ENCODE measurements around the gene LIPA. TPM values are rescaled to one million over a fixed set of nuclear protein-coding genes. Genes with fewer than 3 reads are reported as not detected.

LIPA gene
- polyA plus RNA-seq, 1 experiment, result 51.6 TPM

GRCh38 chr10:89226891-89227290, 24.7 kb downstream of the LIPA start:
- Histone ChIP-seq H3K9me3 (ENCODE audit: control insufficient read depth, insufficient read depth, low read length) (no peaks in the 10 kb centered on the region), H3K27me3 (ENCODE audit: control insufficient read depth, insufficient read depth, low read length) (no peaks in the 10 kb centered on the region), H3K4me3 (ENCODE audit: low read depth, low read length) (no peak overlapping the region), H3K27ac (ENCODE audit: low read depth, low read length) (no peak overlapping the region)
- POLR2A ChIA-PET, result no interaction called here
- TF ChIP-seq, protein P1, sequence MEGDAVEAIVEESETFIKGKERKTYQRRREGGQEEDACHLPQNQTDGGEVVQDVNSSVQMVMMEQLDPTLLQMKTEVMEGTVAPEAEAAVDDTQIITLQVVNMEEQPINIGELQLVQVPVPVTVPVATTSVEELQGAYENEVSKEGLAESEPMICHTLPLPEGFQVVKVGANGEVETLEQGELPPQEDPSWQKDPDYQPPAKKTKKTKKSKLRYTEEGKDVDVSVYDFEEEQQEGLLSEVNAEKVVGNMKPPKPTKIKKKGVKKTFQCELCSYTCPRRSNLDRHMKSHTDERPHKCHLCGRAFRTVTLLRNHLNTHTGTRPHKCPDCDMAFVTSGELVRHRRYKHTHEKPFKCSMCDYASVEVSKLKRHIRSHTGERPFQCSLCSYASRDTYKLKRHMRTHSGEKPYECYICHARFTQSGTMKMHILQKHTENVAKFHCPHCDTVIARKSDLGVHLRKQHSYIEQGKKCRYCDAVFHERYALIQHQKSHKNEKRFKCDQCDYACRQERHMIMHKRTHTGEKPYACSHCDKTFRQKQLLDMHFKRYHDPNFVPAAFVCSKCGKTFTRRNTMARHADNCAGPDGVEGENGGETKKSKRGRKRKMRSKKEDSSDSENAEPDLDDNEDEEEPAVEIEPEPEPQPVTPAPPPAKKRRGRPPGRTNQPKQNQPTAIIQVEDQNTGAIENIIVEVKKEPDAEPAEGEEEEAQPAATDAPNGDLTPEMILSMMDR (IDR thresholded peaks at IDR 0.05; ENCODE audit: low read depth, low read length), result no peak
- CTCF ChIA-PET, result no interaction called here
- DNase-seq (ENCODE audit: low read depth, low spot score), result no peak

GRCh38 chr10:89224739-89225443, 26.7 kb downstream of the LIPA start:
- DNase-seq (ENCODE audit: low read depth, low spot score), result no peak
- ChIA-PET POLR2A (no interaction called here), CTCF (interaction anchor here (1.3 kb wide), 1 partner anchor 7 kb away, joined by 4 read pairs; no protein-coding TSS in a partner anchor)
- no peaks in the 10 kb centered on the region for H3K9me3 ChIP-seq (ENCODE audit: control insufficient read depth, insufficient read depth, low read length)
- no peak overlapping the region for H3K27ac ChIP-seq (ENCODE audit: low read depth, low read length)
- H3K27me3 ChIP-seq (ENCODE audit: control insufficient read depth, insufficient read depth, low read length), result no peaks in the 10 kb centered on the region
- H3K4me3 ChIP-seq (ENCODE audit: low read depth, low read length), result no peak overlapping the region
- TF ChIP-seq, protein P1 (IDR thresholded peaks at IDR 0.05; ENCODE audit: low read depth, low read length), result no peak

GRCh38 chr10:89221919-89222318, 29.7 kb downstream of the LIPA start:
- H3K9me3 ChIP-seq (ENCODE audit: control insufficient read depth, insufficient read depth, low read length), result no peaks in the 10 kb centered on the region
- CTCF ChIA-PET, result interaction anchor here (1.4 to 5.2 kb wide), 3 partner anchors 8 to 289 kb away, joined by 3 to 61 read pairs (median 11); no protein-coding TSS in a partner anchor
- TF ChIP-seq, protein P1 (IDR thresholded peaks at IDR 0.05; ENCODE audit: low read depth, low read length), result no peak
- no peaks in the 10 kb centered on the region for H3K27me3 ChIP-seq (ENCODE audit: control insufficient read depth, insufficient read depth, low read length)
- H3K4me3 ChIP-seq (ENCODE audit: low read depth, low read length), result no peak overlapping the region
- POLR2A ChIA-PET, result no interaction called here
- DNase-seq (ENCODE audit: low read depth, low spot score), result no peak
- no peak overlapping the region for H3K27ac ChIP-seq (ENCODE audit: low read depth, low read length)

GRCh38 chr10:89219513-89220218, 31.9 kb downstream of the LIPA start:
- POLR2A ChIA-PET, result no interaction called here
- DNase-seq (ENCODE audit: low read depth, low spot score), result no peak
- H3K27ac ChIP-seq (ENCODE audit: low read depth, low read length), result no peak overlapping the region
- CTCF ChIA-PET, result interaction anchor here (0.6 to 5.2 kb wide), 5 partner anchors 149 to 286 kb away, joined by 3 to 83 read pairs (median 31); no protein-coding TSS in a partner anchor
- H3K9me3 ChIP-seq (ENCODE audit: control insufficient read depth, insufficient read depth, low read length), result no peaks in the 10 kb centered on the region
- TF ChIP-seq, protein P1 (IDR thresholded peaks at IDR 0.05; ENCODE audit: low read depth, low read length), result no peak
- no peaks in the 10 kb centered on the region for H3K27me3 ChIP-seq (ENCODE audit: control insufficient read depth, insufficient read depth, low read length)
- no peak overlapping the region for H3K4me3 ChIP-seq (ENCODE audit: low read depth, low read length)
